DOHH2 (cell line): ENCODE data around the gene TMEM87A.

Experiments used
- H3F3A ChIP-seq: fragments of 200-600 bp; sonication (generic), shearing (Covaris generic); 2 replicates; pipeline ENCODE4 v1.6.0; 2016; ENCODE audit warnings: antibody characterized with exemption, mild to moderate bottlenecking; ENCODE audit not compliant: control insufficient read depth, insufficient read depth
- H3K27ac ChIP-seq: fragments of 200-600 bp; sonication (generic); 2 replicates; pipeline ENCODE4 v1.5.1; 2014; ENCODE audit warnings: low read depth, mild to moderate bottlenecking, low read length, moderate library complexity
- H3K27me3 ChIP-seq: fragments of 200-600 bp; sonication (generic); 2 replicates; pipeline ENCODE4 v1.6.1; 2014; ENCODE audit warnings: mild to moderate bottlenecking, low read length, mixed read lengths; ENCODE audit not compliant: control insufficient read depth
- H3K36me3 ChIP-seq: fragments of 200-600 bp; sonication (generic); 2 replicates; pipeline ENCODE4 v1.6.1; 2014; ENCODE audit warnings: mild to moderate bottlenecking, low read length, moderate library complexity, mixed read lengths; ENCODE audit not compliant: control insufficient read depth
- H3K4me1 ChIP-seq: fragments of 200-600 bp; sonication (generic); 2 replicates; pipeline ENCODE4 v1.6.1; 2014; ENCODE audit warnings: mild to moderate bottlenecking, low read length, mixed read lengths; ENCODE audit not compliant: control insufficient read depth
- H3K4me2 ChIP-seq: fragments of 200-600 bp; sonication (generic); 2 replicates; pipeline ENCODE4 v1.6.0; 2014; ENCODE audit warnings: mild to moderate bottlenecking, low read length, moderate library complexity
- H3K4me3 ChIP-seq: fragments of 200-600 bp; sonication (generic); 2 replicates; pipeline ENCODE4 v1.5.1; 2014; ENCODE audit warnings: mild to moderate bottlenecking, low read length, mixed read lengths
- H3K79me2 ChIP-seq: fragments of 200-600 bp; sonication (generic); 2 replicates; pipeline ENCODE4 v1.6.1; 2014; ENCODE audit warnings: mild to moderate bottlenecking, low read length, mixed read lengths; ENCODE audit not compliant: control insufficient read depth
- H3K9me2 ChIP-seq: fragments of 200-600 bp; sonication (generic); replicated peaks from 2 replicates; pipeline ENCODE4 v1.6.1; 2014; ENCODE audit warnings: mild to moderate bottlenecking, low read length, mixed read lengths; ENCODE audit not compliant: control insufficient read depth
- H3K9me3 ChIP-seq: fragments of 200-600 bp; sonication (generic); 2 replicates; pipeline ENCODE4 v1.6.1; 2014; ENCODE audit warnings: antibody characterized with exemption, low read length, mixed read lengths; ENCODE audit not compliant: control insufficient read depth, insufficient read depth
- H4K20me1 ChIP-seq: fragments of 200-600 bp; sonication (generic); 2 replicates; pipeline ENCODE4 v1.6.0; 2014; ENCODE audit warnings: low read depth, mild to moderate bottlenecking, antibody characterized with exemption, low read length, moderate library complexity; ENCODE audit not compliant: control insufficient read depth, insufficient read depth
- CTCF ChIP-seq: fragments of 200-600 bp; sonication (generic); IDR thresholded peaks from one replicate; pipeline ENCODE4 v1.5.1; 2014; ENCODE audit warnings: antibody characterized with exemption, mild to moderate bottlenecking, low read depth, low read length; ENCODE audit not compliant: poor library complexity, severe bottlenecking
- EZH2phosphoT487 ChIP-seq: fragments of 200-600 bp; sonication (generic); IDR thresholded peaks from 2 replicates; pipeline ENCODE4 v1.6.1; 2017; ENCODE audit warnings: borderline replicate concordance, mild to moderate bottlenecking, antibody characterized with exemption, low read length, moderate library complexity, mixed read lengths

TMEM87A gene

GRCh38 chr15:42201801-42202200 is 71.4 kb downstream of the TMEM87A start:
- Histone ChIP-seq H3K27me3 (no peaks in the 10 kb centered on the region), H3K4me3 (no peak overlapping the region), H3K27ac (no peak overlapping the region), H3F3A (no peaks in the 10 kb centered on the region), H3K36me3 (peaks cover 28% of the 10 kb centered on the region), H3K4me2 (no peak overlapping the region), H3K79me2 (peaks cover 43% of the 10 kb centered on the region), H3K9me3 (no peaks in the 10 kb centered on the region; the same call in 1 of the 2 replicates), H3K9me2 (no peaks in the 10 kb centered on the region), H3K4me1 (peaks cover 5% of the 10 kb centered on the region), H4K20me1 (no peaks in the 10 kb centered on the region)
- TF ChIP-seq EZH2phosphoT487 (no peak), CTCF (no peak)

GRCh38 chr15:42199126-42199525 is 74.1 kb downstream of the TMEM87A start:
- H3K27ac ChIP-seq, result no peak overlapping the region
- H3K4me1 ChIP-seq, result no peaks in the 10 kb centered on the region
- H4K20me1 ChIP-seq, result no peaks in the 10 kb centered on the region
- H3K4me3 ChIP-seq, result no peak overlapping the region
- no peaks in the 10 kb centered on the region for H3K9me2 ChIP-seq
- no peak overlapping the region for H3K4me2 ChIP-seq
- TF ChIP-seq CTCF (no peak), EZH2phosphoT487 (no peak)
- no peaks in the 10 kb centered on the region; the same call in 1 of the 2 replicates for H3K9me3 ChIP-seq
- H3K36me3 ChIP-seq, result peaks cover 28% of the 10 kb centered on the region
- H3F3A ChIP-seq, result no peaks in the 10 kb centered on the region
- H3K27me3 ChIP-seq, result no peaks in the 10 kb centered on the region
- H3K79me2 ChIP-seq, result peaks cover 29% of the 10 kb centered on the region

GRCh38 chr15:42198516-42198915 is 74.7 kb downstream of the TMEM87A start:
- Histone ChIP-seq H3K4me3 (no peak overlapping the region), H3K79me2 (peaks cover 24% of the 10 kb centered on the region), H3K27ac (no peak overlapping the region), H3F3A (no peaks in the 10 kb centered on the region), H3K4me1 (no peaks in the 10 kb centered on the region), H3K27me3 (no peaks in the 10 kb centered on the region), H3K36me3 (peaks cover 28% of the 10 kb centered on the region), H3K9me3 (no peaks in the 10 kb centered on the region; the same call in 1 of the 2 replicates), H3K4me2 (no peak overlapping the region), H4K20me1 (no peaks in the 10 kb centered on the region), H3K9me2 (no peaks in the 10 kb centered on the region)
- no peak for TF ChIP-seq EZH2phosphoT487
- no peak for TF ChIP-seq CTCF

- no peak overlapping the region for H3K27ac ChIP-seq
- no peaks in the 10 kb centered on the region for H3K9me2 ChIP-seq
- no peaks in the 10 kb centered on the region for H3K27me3 ChIP-seq
- TF ChIP-seq EZH2phosphoT487 (no peak), CTCF (no peak)
- no peaks in the 10 kb centered on the region; the same call in 1 of the 2 replicates for H3K9me3 ChIP-seq
- H4K20me1 ChIP-seq, result no peaks in the 10 kb centered on the region
- H3K4me3 ChIP-seq, result no peak overlapping the region
- H3K4me2 ChIP-seq, result no peak overlapping the region
- H3K4me1 ChIP-seq, result no peaks in the 10 kb centered on the region
- H3F3A ChIP-seq, result no peaks in the 10 kb centered on the region
- peaks cover 35% of the 10 kb centered on the region for H3K36me3 ChIP-seq
- H3K79me2 ChIP-seq, result peaks cover 10% of the 10 kb centered on the region; the same call in 1 of the 2 replicates
Measured at GRCh38 chr15:42194513-42194912, 78.7 kb downstream of the TMEM87A start.
